CD4-positive, alpha-beta T cell treated with Interleukin-6 at 100 ng/mL for 8 hours (primary cell): Measurements from ENCODE around the gene H2AZ1.

Experiments used
- DNase-seq: peaks from one replicate; pipeline ENCODE4 v3.0.0-alpha.2; 2020; ENCODE audit warnings: mixed read lengths, low spot score

Gene H2AZ1

DNA sequence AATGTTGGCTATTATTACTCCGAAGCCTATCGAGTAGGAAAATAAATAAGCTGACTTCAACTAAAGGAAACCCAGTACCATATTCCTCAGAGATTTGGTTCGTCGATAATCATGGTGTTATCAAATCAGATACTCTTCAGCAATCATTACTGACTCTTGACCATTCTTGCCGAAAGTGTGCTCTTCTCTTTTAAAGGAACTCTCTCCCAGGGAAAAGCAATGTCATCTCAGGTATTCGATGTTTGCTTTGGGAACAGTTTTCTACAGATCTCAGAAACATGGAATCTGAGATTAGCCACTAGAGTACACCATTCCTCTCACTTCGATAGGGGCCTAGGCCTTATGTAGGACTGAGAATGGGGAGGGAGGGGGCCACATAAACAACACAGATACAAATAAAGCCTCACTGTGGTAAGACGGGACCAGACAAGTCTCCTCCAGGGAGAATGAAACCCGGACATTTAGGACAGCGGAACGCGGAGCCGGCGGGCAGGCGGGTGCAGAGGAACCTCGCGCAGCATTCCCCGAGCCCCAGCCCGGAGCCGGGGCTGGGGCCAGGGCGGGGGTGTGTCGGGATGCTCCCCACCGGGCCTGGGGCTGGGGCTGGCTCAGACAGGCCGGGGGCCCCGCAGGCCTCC, 4.2 kb downstream of the H2AZ1 start:
- no peak for DNase-seq

- no peak for DNase-seq
Measured at GRCh38 chr4:99943904-99944437, 6.1 kb downstream of the H2AZ1 start.

DNA sequence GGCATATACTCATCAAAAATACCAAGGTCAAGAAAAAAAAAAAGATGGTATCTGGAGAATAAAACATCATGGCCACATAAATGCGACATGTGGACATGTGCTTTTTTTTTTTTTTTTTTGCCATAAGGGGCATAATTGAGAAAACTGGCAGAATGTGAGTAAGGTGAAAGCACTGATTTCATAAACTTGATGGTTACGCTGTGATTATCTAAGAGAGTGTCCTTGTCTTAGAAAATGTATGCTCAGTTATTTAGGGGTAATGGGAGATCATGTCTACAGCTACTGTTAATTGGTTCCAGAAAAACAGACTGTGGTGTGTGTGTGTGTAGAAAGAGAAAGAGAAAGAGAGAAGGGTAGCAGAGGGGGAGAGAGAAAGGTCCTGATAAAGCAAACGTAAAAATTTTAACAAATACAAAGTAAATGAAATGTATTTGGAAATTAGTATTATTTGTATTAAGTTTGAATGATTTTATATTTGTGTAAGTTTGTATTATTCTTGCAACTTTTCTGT, 11.8 kb downstream of the H2AZ1 start:
- no peak for DNase-seq

DNA sequence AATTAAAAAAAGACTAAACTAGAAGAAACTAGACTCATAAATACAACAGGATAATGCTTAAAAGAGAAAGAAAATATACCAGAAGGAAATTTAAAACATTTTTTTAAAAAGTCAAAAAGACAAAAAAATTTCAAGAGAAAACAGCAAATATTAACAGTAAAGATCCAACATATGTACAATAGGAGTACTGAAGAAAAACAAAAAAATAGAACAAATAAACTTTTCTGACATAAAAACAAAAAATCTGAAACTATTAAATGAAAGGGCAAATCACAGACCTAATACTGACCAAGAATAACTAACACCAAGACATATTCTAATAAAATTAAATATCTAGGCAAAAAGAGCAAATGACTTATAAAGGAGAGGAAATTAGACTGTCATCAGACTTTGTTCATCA, 15.2 kb downstream of the H2AZ1 start:
- no peak for DNase-seq

GRCh38 chr4:99927566-99927965, 22.5 kb downstream of the H2AZ1 start:
- no peak for DNase-seq

GRCh38 chr4:99921174-99921573, 28.9 kb downstream of the H2AZ1 start:
- peak; percentile 15 for DNase-seq

DNA sequence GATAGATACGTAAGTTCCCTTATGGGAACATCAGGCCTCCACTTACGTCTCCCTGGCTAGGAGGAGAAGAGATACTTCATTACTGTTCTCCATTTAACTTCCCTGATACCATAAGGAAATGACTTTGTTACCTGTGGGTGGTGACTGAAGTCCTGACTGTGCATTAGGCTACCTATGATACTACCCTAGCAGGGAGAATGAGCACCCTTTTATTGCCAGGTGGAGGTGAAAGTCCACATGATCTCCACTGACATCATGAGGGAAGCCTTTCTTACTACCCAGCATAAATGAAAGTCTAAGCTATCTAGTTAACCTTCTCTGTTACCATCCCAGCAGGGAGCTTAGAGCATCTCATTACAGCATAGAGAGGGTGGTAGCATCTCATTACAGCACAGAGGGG, 31.4 kb downstream of the H2AZ1 start:
- DNase-seq, result no peak

GRCh38 chr4:99917575-99917974, 32.5 kb downstream of the H2AZ1 start:
- no peak for DNase-seq

DNA sequence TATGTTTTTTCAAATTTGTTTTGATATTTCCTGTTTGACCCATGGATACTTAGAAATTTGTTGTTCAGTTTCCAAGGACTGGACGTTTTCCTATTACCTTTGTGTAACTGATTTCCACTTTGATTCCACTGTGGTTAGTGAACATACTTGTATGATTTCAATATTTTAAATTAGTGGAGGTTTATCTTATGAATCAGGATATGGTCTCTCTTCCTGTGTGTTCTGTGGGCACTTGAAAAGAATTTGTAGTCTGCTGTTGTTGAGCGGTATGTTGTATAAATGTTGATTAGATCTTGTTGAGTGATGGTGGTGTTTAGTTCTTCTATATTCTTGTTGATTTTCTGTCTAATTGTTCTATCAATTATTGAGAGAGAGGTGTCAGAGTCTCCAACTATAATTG, 34.6 kb downstream of the H2AZ1 start:
- no peak for DNase-seq
